DMS 273 treated with DMSO at 0.1 percent for 48 hours (cell line): ENCODE results near the gene DAB2IP.
A peak's percentile ranks its signal among the peaks of the same experiment; 100 is the strongest.

Experiments used
- DNase-seq: peaks from one replicate; lab custom pipeline; 2025; lab: John Stamatoyannopoulos, UW

DAB2IP gene

GRCh38 chr9:121763561-121764370 is 112.3 kb downstream of the DAB2IP start:
- DNase-seq, result no peak

- DNase-seq, result no peak
Measured at GRCh38 chr9:121764371-121764730, 112.9 kb downstream of the DAB2IP start.

GRCh38 chr9:121765021-121765950 is 113.9 kb downstream of the DAB2IP start:
- no peak for DNase-seq

- no peak for DNase-seq
Measured at GRCh38 chr9:121766081-121766683, 114.7 kb downstream of the DAB2IP start.

- no peak for DNase-seq
Measured at GRCh38 chr9:121767171-121767769, 115.8 kb downstream of the DAB2IP start.

- no peak for DNase-seq
Measured at GRCh38 chr9:121768416-121769015, 117.1 kb downstream of the DAB2IP start.

- DNase-seq, result no peak
Measured at GRCh38 chr9:121769939-121770338, 118.5 kb downstream of the DAB2IP start.

GRCh38 chr9:121770415-121771273 is 119.2 kb downstream of the DAB2IP start:
- no peak for DNase-seq

- no peak for DNase-seq
Measured at GRCh38 chr9:121771418-121771817, 120.0 kb downstream of the DAB2IP start.

GRCh38 chr9:121771851-121772599 is 120.6 kb downstream of the DAB2IP start:
- no peak for DNase-seq

- no peak for DNase-seq
Measured at GRCh38 chr9:121772600-121773285, 121.3 kb downstream of the DAB2IP start.

- no peak for DNase-seq
Measured at GRCh38 chr9:121773286-121773953, 122.0 kb downstream of the DAB2IP start.

- no peak for DNase-seq
Measured at GRCh38 chr9:121773954-121774714, 122.7 kb downstream of the DAB2IP start.

- peak; percentile 37 for DNase-seq
Measured at GRCh38 chr9:121774715-121775613, 123.5 kb downstream of the DAB2IP start.

GRCh38 chr9:121776001-121776738 is 124.7 kb downstream of the DAB2IP start:
- DNase-seq, result no peak
